Endothelial cell (in vitro differentiated cells): Measurements from ENCODE around the gene HEG1. TPM values are rescaled to one million over a fixed set of nuclear protein-coding genes. Genes with fewer than 3 reads are reported as not detected.

Experiments used
- DNase-seq: peaks from one replicate; pipeline ENCODE4 v3.0.0; 2021; ENCODE audit warnings: low spot score
- H3K27ac Mint-ChIP-seq: one replicate; pipeline ENCODE4 v1.8.0; 2021; ENCODE audit warnings: mixed read lengths, inconsistent platforms; ENCODE audit not compliant: unreplicated experiment
- H3K27me3 Mint-ChIP-seq: one replicate; pipeline ENCODE4 v1.8.0; 2021; ENCODE audit warnings: mild to moderate bottlenecking, moderate library complexity, mixed read lengths, inconsistent platforms; ENCODE audit not compliant: unreplicated experiment
- H3K36me3 Mint-ChIP-seq: one replicate; pipeline ENCODE4 v1.8.0; 2021; ENCODE audit warnings: mild to moderate bottlenecking, low read depth, mixed read lengths, inconsistent platforms; ENCODE audit not compliant: unreplicated experiment
- H3K4me1 Mint-ChIP-seq: one replicate; pipeline ENCODE4 v1.8.0; 2021; ENCODE audit warnings: mild to moderate bottlenecking, mixed read lengths, inconsistent platforms; ENCODE audit not compliant: unreplicated experiment
- H3K4me3 Mint-ChIP-seq: one replicate; pipeline ENCODE4 v1.8.0; 2021; ENCODE audit warnings: mild to moderate bottlenecking, mixed read lengths, inconsistent platforms; ENCODE audit not compliant: unreplicated experiment
- H3K9me3 Mint-ChIP-seq: one replicate; pipeline ENCODE4 v1.8.0; 2021; ENCODE audit warnings: mixed read lengths, inconsistent platforms; ENCODE audit not compliant: unreplicated experiment
- CTCF ChIP-seq: fragments of 200-600 bp; sonication (generic); IDR thresholded peaks from one replicate; pipeline ENCODE4 v1.5.0; 2021; ENCODE audit warnings: antibody characterized with exemption; ENCODE audit not compliant: unreplicated experiment
- total RNA-seq: library from RNA; stranded (reverse); fragmentation: NEBNext Ultra II Directional; extraction: Animal tissue kit (Norgen Biotek cat#: 25700); gene quantifications from one replicate; pipeline ENCODE4 v1.2.1, GENCODE V29; 2021; ENCODE audit not compliant: unreplicated experiment

Gene HEG1
- total RNA-seq, 1 donor from 2014 or later = 17.1 TPM

GRCh38 chr3:125042725-125043406 is 12.9 kb downstream of the HEG1 start:
- Mint-ChIP-seq H3K4me1 (peaks cover 36% of the 10 kb centered on the region), H3K27ac (peak overlapping the region; percentile 68), H3K9me3 (no peaks in the 10 kb centered on the region), H3K27me3 (peaks cover 7% of the 10 kb centered on the region), H3K36me3 (peaks cover 3% of the 10 kb centered on the region), H3K4me3 (no peak overlapping the region)
- TF ChIP-seq CTCF = no peak
- no peak for DNase-seq

GRCh38 chr3:125039131-125040100 is 16.4 kb downstream of the HEG1 start:
- DNase-seq = no peak
- TF ChIP-seq CTCF = no peak
- H3K4me1 Mint-ChIP-seq = peaks cover 36% of the 10 kb centered on the region
- H3K27ac Mint-ChIP-seq = no peak overlapping the region
- no peak overlapping the region for H3K4me3 Mint-ChIP-seq
- H3K9me3 Mint-ChIP-seq = peaks cover 3% of the 10 kb centered on the region
- H3K36me3 Mint-ChIP-seq = peaks cover 8% of the 10 kb centered on the region
- H3K27me3 Mint-ChIP-seq = peaks cover 7% of the 10 kb centered on the region

GRCh38 chr3:125037498-125038150 is 18.2 kb downstream of the HEG1 start:
- no peak overlapping the region for H3K27ac Mint-ChIP-seq
- peaks cover 2% of the 10 kb centered on the region for H3K27me3 Mint-ChIP-seq
- H3K36me3 Mint-ChIP-seq = peaks cover 8% of the 10 kb centered on the region
- no peak for DNase-seq
- TF ChIP-seq CTCF = no peak
- no peak overlapping the region for H3K4me3 Mint-ChIP-seq
- H3K9me3 Mint-ChIP-seq = peaks cover 3% of the 10 kb centered on the region
- H3K4me1 Mint-ChIP-seq = peaks cover 29% of the 10 kb centered on the region

GRCh38 chr3:125035217-125035616 is 20.6 kb downstream of the HEG1 start:
- peaks cover 8% of the 10 kb centered on the region for H3K36me3 Mint-ChIP-seq
- no peak for TF ChIP-seq CTCF
- no peak overlapping the region for H3K27ac Mint-ChIP-seq
- peak overlapping the region; percentile 27 for H3K4me3 Mint-ChIP-seq
- peaks cover 3% of the 10 kb centered on the region for H3K9me3 Mint-ChIP-seq
- no peak for DNase-seq
- H3K4me1 Mint-ChIP-seq = peaks cover 31% of the 10 kb centered on the region
- peaks cover 2% of the 10 kb centered on the region for H3K27me3 Mint-ChIP-seq
